Neural progenitor cell (in vitro differentiated cells): ENCODE measurements around the gene TRABD2A. TPM values are rescaled to one million over a fixed set of nuclear protein-coding genes. Genes with fewer than 3 reads are reported as not detected.
"Not testable (repeated sequence)": the region's sequence is repeated elsewhere in the genome, so short reads cannot be mapped to it uniquely, and the experiment has no call there.

Experiments used
- DNase-seq: peaks from one replicate; pipeline ENCODE4 v3.0.0-alpha.2; 2016; ENCODE audit warnings: low spot score
- H2AFZ ChIP-seq: fragments of 200-600 bp; sonication (generic); replicated peaks from 2 replicates; pipeline ENCODE4 v1.6.1; 2016; ENCODE audit warnings: antibody characterized with exemption
- H3F3A ChIP-seq: fragments of 200-600 bp; sonication (generic); 2 replicates; pipeline ENCODE4 v1.6.1; 2016; ENCODE audit warnings: antibody characterized with exemption, low read depth
- H3K27ac ChIP-seq: fragments of 200-600 bp; sonication (generic); 2 replicates; pipeline ENCODE4 v1.5.1; 2016; ENCODE audit warnings: mild to moderate bottlenecking
- H3K27me3 ChIP-seq: fragments of 200-600 bp; sonication (generic); 2 replicates; pipeline ENCODE4 v1.6.1; 2016; ENCODE audit warnings: mild to moderate bottlenecking, moderate library complexity
- H3K36me3 ChIP-seq: fragments of 200-600 bp; sonication (generic); 2 replicates; pipeline ENCODE4 v1.5.1; 2016
- H3K4me1 ChIP-seq: fragments of 200-600 bp; sonication (generic); 2 replicates; pipeline ENCODE4 v1.6.1; 2016; ENCODE audit warnings: mixed run types
- H3K4me2 ChIP-seq: fragments of 200-600 bp; sonication (generic); 2 replicates; pipeline ENCODE4 v1.6.1; 2016
- H3K4me3 ChIP-seq: fragments of 200-600 bp; sonication (generic); 2 replicates; pipeline ENCODE4 v1.5.1; 2016
- H3K79me2 ChIP-seq: fragments of 200-600 bp; sonication (generic); 2 replicates; pipeline ENCODE4 v1.6.1; 2016; ENCODE audit warnings: low read depth
- H3K9ac ChIP-seq: fragments of 200-600 bp; sonication (generic); 2 replicates; pipeline ENCODE4 v1.6.1; 2016
- H3K9me3 ChIP-seq: fragments of 200-600 bp; sonication (generic); 2 replicates; pipeline ENCODE4 v1.5.1; 2016; ENCODE audit warnings: low read depth
- H4K20me1 ChIP-seq: fragments of 200-600 bp; sonication (generic); 2 replicates; pipeline ENCODE4 v1.6.1; 2016; ENCODE audit warnings: low read depth
- H3K27ac Mint-ChIP-seq: 3 replicates; pipeline ENCODE4 v1.8.0; 2021; ENCODE audit warnings: mixed read lengths
- H3K27me3 Mint-ChIP-seq: 2 replicates; pipeline ENCODE4 v1.8.0; 2022; ENCODE audit warnings: low read depth, mild to moderate bottlenecking, inconsistent platforms, moderate library complexity, mixed read lengths; ENCODE audit not compliant: insufficient read depth
- H3K36me3 Mint-ChIP-seq: 3 replicates; pipeline ENCODE4 v1.8.0; 2021; ENCODE audit warnings: mixed read lengths
- H3K4me1 Mint-ChIP-seq: 3 replicates; pipeline ENCODE4 v1.8.0; 2021; ENCODE audit warnings: mixed read lengths
- H3K4me3 Mint-ChIP-seq: 3 replicates; pipeline ENCODE4 v1.8.0; 2021; ENCODE audit warnings: mild to moderate bottlenecking, moderate library complexity, mixed read lengths
- H3K9me3 Mint-ChIP-seq: 3 replicates; pipeline ENCODE4 v1.8.0; 2020; ENCODE audit warnings: mixed read lengths
- EZH2 ChIP-seq: fragments of 200-600 bp; sonication (generic); IDR thresholded peaks from 2 replicates; pipeline ENCODE4 v1.6.1; 2017; ENCODE audit warnings: antibody characterized with exemption, mild to moderate bottlenecking, moderate library complexity
- EZH2phosphoT487 ChIP-seq: fragments of 200-600 bp; sonication (generic); IDR thresholded peaks from 2 replicates; pipeline ENCODE4 v1.6.1; 2017; ENCODE audit warnings: antibody characterized with exemption
- total RNA-seq: library from RNA; depleted of rRNA; stranded (reverse); fragments of >200 nt; gene quantifications from 2 replicates; pipeline ENCODE4 v1.2.3, GENCODE V29; 2015; ENCODE audit warnings: low replicate concordance
- TF ChIP-seq, protein P1 (sequence below): fragments of 200-600 bp; sonication (generic); IDR thresholded peaks from 2 replicates; pipeline ENCODE4 v1.5.1; 2017; ENCODE audit warnings: antibody characterized with exemption, mild to moderate bottlenecking

TRABD2A gene
- total RNA-seq, 1 donor from 2014 or later: 2.0 TPM

DNA sequence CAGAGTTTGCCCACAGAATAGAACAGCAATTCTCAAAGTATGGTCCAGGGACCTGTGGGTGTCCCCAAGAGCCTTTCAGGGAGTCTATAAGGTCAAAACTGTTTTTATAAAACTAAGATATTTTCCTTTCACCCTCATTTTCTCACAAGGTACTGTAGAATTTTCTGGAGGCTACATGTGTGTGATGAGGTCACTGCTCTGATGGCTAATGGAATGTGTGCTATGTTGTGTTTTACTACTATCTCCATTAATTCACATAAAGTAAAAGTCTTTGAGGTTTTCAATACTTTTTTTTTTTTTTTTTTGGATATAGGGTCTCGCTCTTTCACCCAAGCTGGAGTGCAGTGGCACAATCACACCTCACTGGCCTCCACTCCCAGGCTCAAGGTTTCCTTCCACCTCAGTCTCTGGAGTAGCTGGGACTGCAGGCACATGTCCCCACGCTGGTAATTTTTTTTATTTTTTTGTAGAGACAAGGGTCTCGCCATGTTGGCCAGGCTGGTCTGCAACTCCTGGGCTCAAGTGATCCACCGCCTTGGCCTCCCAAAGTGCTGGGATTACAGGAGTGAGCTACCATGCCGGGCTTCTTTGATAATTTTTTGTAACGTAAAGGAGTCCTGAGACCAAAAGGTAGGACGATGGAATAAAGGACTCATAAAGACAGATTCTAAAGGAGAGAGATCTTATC is 1.8 kb downstream of the TRABD2A start:
- no peaks in the 10 kb centered on the region for H3K36me3 ChIP-seq
- no peak overlapping the region for H2AFZ ChIP-seq
- no peak overlapping the region for H3K27ac Mint-ChIP-seq
- peaks cover 39% of the 10 kb centered on the region for H3K27me3 Mint-ChIP-seq
- H3F3A ChIP-seq: peaks cover 14% of the 10 kb centered on the region
- no peak overlapping the region for H3K4me3 Mint-ChIP-seq
- H3K9me3 ChIP-seq: no peaks in the 10 kb centered on the region
- peaks cover 15% of the 10 kb centered on the region for H3K4me1 Mint-ChIP-seq
- H3K4me2 ChIP-seq: peak overlapping the region; percentile 90
- no peak for TF ChIP-seq EZH2phosphoT487
- TF ChIP-seq, protein P1, sequence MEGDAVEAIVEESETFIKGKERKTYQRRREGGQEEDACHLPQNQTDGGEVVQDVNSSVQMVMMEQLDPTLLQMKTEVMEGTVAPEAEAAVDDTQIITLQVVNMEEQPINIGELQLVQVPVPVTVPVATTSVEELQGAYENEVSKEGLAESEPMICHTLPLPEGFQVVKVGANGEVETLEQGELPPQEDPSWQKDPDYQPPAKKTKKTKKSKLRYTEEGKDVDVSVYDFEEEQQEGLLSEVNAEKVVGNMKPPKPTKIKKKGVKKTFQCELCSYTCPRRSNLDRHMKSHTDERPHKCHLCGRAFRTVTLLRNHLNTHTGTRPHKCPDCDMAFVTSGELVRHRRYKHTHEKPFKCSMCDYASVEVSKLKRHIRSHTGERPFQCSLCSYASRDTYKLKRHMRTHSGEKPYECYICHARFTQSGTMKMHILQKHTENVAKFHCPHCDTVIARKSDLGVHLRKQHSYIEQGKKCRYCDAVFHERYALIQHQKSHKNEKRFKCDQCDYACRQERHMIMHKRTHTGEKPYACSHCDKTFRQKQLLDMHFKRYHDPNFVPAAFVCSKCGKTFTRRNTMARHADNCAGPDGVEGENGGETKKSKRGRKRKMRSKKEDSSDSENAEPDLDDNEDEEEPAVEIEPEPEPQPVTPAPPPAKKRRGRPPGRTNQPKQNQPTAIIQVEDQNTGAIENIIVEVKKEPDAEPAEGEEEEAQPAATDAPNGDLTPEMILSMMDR: no peak
- TF ChIP-seq EZH2: no peak
- H3K9me3 Mint-ChIP-seq: no peaks in the 10 kb centered on the region
- peaks cover 6% of the 10 kb centered on the region for H4K20me1 ChIP-seq
- no peaks in the 10 kb centered on the region for H3K79me2 ChIP-seq
- H3K36me3 Mint-ChIP-seq: no peaks in the 10 kb centered on the region
- peaks cover 84% of the 10 kb centered on the region for H3K27me3 ChIP-seq
- H3K9ac ChIP-seq: no peak overlapping the region
- no peak overlapping the region for H3K27ac ChIP-seq
- no peak for DNase-seq
- H3K4me3 ChIP-seq: peak overlapping the region; percentile 73
- H3K4me1 ChIP-seq: peaks cover 17% of the 10 kb centered on the region

DNA sequence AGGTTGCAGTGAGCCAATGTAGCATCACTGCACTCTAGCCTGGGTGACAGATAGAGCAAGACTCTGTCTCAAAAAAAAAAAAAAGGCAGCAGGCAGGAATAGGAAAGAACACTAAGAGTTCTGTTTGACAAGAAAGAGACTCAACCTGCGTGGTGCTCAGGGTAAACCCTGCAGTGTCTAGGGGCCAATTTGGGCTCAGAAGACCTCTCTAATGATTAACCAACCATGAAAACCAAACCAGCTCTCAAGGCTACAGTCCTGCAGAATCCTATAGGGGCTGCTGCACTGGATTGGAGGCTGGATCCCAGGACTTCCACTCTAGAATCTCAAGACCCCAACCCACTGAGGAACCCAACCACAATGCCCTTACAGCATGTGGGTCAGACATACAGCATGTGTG is 2.4 kb downstream of the TRABD2A start:
- no peaks in the 10 kb centered on the region for H3K79me2 ChIP-seq
- H3K4me3 Mint-ChIP-seq: no peak overlapping the region
- H3K36me3 Mint-ChIP-seq: no peaks in the 10 kb centered on the region
- no peak overlapping the region for H3K9ac ChIP-seq
- no peak overlapping the region for H3K4me3 ChIP-seq
- no peaks in the 10 kb centered on the region for H3K9me3 ChIP-seq
- H3K27ac Mint-ChIP-seq: no peak overlapping the region
- H3K27me3 Mint-ChIP-seq: peaks cover 39% of the 10 kb centered on the region
- peaks cover 15% of the 10 kb centered on the region for H3K4me1 Mint-ChIP-seq
- no peaks in the 10 kb centered on the region for H3K9me3 Mint-ChIP-seq
- H3K36me3 ChIP-seq: no peaks in the 10 kb centered on the region
- peaks cover 79% of the 10 kb centered on the region for H3K27me3 ChIP-seq
- no peak for TF ChIP-seq EZH2
- no peak for TF ChIP-seq EZH2phosphoT487
- TF ChIP-seq, protein P1: no peak
- H3K4me2 ChIP-seq: no peak overlapping the region
- peaks cover 17% of the 10 kb centered on the region for H3K4me1 ChIP-seq
- no peak for DNase-seq
- peaks cover 6% of the 10 kb centered on the region for H4K20me1 ChIP-seq
- no peak overlapping the region for H2AFZ ChIP-seq
- peaks cover 14% of the 10 kb centered on the region for H3F3A ChIP-seq
- no peak overlapping the region for H3K27ac ChIP-seq

DNA sequence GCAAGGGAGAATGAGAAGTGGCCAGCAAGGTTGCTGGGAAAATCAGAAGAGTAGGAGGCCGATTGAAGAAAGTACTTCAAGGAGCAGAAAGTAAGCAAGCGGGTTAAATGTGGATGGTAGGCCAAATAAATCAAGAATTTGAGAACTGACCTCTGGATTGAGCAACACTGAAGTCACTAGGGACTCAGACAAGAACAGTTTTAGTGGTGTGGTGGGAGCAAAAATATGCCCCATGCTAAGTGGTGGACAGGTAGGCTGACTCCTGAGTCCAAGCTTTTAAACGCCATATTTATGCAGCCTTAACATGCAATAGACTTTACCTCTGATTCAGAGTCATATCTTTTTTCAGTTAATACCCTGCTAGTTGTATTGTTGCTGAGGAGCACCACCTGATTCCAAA is 4.5 kb downstream of the TRABD2A start:
- peaks cover 38% of the 10 kb centered on the region for H3K27me3 Mint-ChIP-seq
- peaks cover 58% of the 10 kb centered on the region for H3K27me3 ChIP-seq

GRCh38 chr2:84875619-84876018 is 5.3 kb downstream of the TRABD2A start:
- H3K9me3 Mint-ChIP-seq, H3K27ac Mint-ChIP-seq, H3K4me1 ChIP-seq, H3K4me3 Mint-ChIP-seq, H4K20me1 ChIP-seq, H3K9me3 ChIP-seq, H3K9ac ChIP-seq, H3K36me3 ChIP-seq, DNase-seq, H3K79me2 ChIP-seq, H3F3A ChIP-seq, H3K4me1 Mint-ChIP-seq, H3K4me2 ChIP-seq, H2AFZ ChIP-seq, H3K4me3 ChIP-seq, H3K36me3 Mint-ChIP-seq, H3K27ac ChIP-seq: not testable (repeated sequence)
- peaks cover 35% of the 10 kb centered on the region for H3K27me3 Mint-ChIP-seq
- peaks cover 50% of the 10 kb centered on the region for H3K27me3 ChIP-seq

More for the DNA sequence above, 4.5 kb downstream of the TRABD2A start:
- Histone ChIP-seq H3K9me3 (no peaks in the 10 kb centered on the region), H3K4me3 (no peak overlapping the region), H3K4me1 (peaks cover 11% of the 10 kb centered on the region), H3K79me2 (no peaks in the 10 kb centered on the region), H4K20me1 (peaks cover 6% of the 10 kb centered on the region), H2AFZ (no peak overlapping the region), H3K27ac (no peak overlapping the region), H3K4me2 (no peak overlapping the region), H3F3A (peaks cover 8% of the 10 kb centered on the region), H3K9ac (no peak overlapping the region), H3K36me3 (no peaks in the 10 kb centered on the region)
- no peak for DNase-seq
- H3K4me3 Mint-ChIP-seq: no peak overlapping the region
- H3K27ac Mint-ChIP-seq: no peak overlapping the region
- TF ChIP-seq EZH2: no peak
- no peak for TF ChIP-seq EZH2phosphoT487
- TF ChIP-seq, protein P1: no peak
- no peaks in the 10 kb centered on the region for H3K9me3 Mint-ChIP-seq
- H3K36me3 Mint-ChIP-seq: no peaks in the 10 kb centered on the region
- H3K4me1 Mint-ChIP-seq: peaks cover 9% of the 10 kb centered on the region
